PC-3 (cell line): ENCODE measurements around the gene TSEN15. TPM values are rescaled to one million over a fixed set of nuclear protein-coding genes. Genes with fewer than 3 reads are reported as not detected.

Experiments
- ATAC-seq: fragments of 200-7000 bp; cut with Tn5 transposase; 2 replicates; pipeline ENCODE4 v1.9.1; 2020; ENCODE audit warnings: mild to moderate bottlenecking, moderate library complexity
- BruUV-seq: library from RNA; stranded (reverse); fragments of 400-500 nt; replicated peaks from 2 replicates; lab custom pipeline; 2021; lab: Mats Ljungman, UMichigan
- CTCF ChIA-PET: fragments of 300-600 bp; sonication (Branson Sonifier 250); formaldehyde crosslinking; loops from one replicate; lab custom pipeline; 2022; ENCODE audit warnings: antibody characterized with exemption; lab: Charles Lee
- POLR2A ChIA-PET: fragments of 300-600 bp; sonication (Branson Sonifier 250); formaldehyde crosslinking; loops from one replicate; lab custom pipeline; 2022; ENCODE audit warnings: antibody characterized with exemption; ENCODE audit not compliant: unreplicated experiment; lab: Charles Lee
- DNase-seq: peaks from one replicate; pipeline ENCODE4 v3.0.0-alpha.2; 2015
- H2AFZ ChIP-seq: fragments of 300-600 bp; sonication (generic); 2 replicates; pipeline ENCODE4 v1.6.0; 2016; ENCODE audit warnings: antibody characterized with exemption, low read length
- H3F3A ChIP-seq: fragments of 300-600 bp; sonication (generic); one replicate; pipeline ENCODE4 v1.6.0; 2017; ENCODE audit warnings: antibody characterized with exemption, low read length, control low read depth, mild to moderate bottlenecking; ENCODE audit not compliant: unreplicated experiment
- H3K27ac ChIP-seq: fragments of 300-600 bp; sonication (generic); 2 replicates; pipeline ENCODE4 v1.5.1; 2016; ENCODE audit warnings: mild to moderate bottlenecking, low read length
- H3K27me3 ChIP-seq: fragments of 300-600 bp; sonication (generic); 2 replicates; pipeline ENCODE4 v1.6.1; 2016; ENCODE audit warnings: low read length, mixed read lengths
- H3K36me3 ChIP-seq: fragments of 300-600 bp; sonication (generic); 2 replicates; pipeline ENCODE4 v1.6.1; 2016; ENCODE audit warnings: low read depth, mixed run types, low read length, mixed read lengths
- H3K4me1 ChIP-seq: fragments of 300-600 bp; sonication (generic); 2 replicates; pipeline ENCODE4 v1.5.1; 2016; ENCODE audit warnings: low read length; ENCODE audit not compliant: insufficient read depth
- H3K4me2 ChIP-seq: fragments of 300-600 bp; sonication (generic); 2 replicates; pipeline ENCODE4 v1.6.0; 2016; ENCODE audit warnings: low read length
- H3K4me3 ChIP-seq: fragments of 300-600 bp; sonication (generic); 2 replicates; pipeline ENCODE4 v1.5.1; 2016; ENCODE audit warnings: mild to moderate bottlenecking, low read length, mixed read lengths
- H3K79me2 ChIP-seq: fragments of 300-600 bp; sonication (generic); 2 replicates; pipeline ENCODE4 v1.6.1; 2017; ENCODE audit warnings: low read length, mixed read lengths
- H3K9ac ChIP-seq: fragments of 300-600 bp; sonication (generic); 2 replicates; pipeline ENCODE4 v1.6.0; 2016; ENCODE audit warnings: mild to moderate bottlenecking, low read length
- H3K9me2 ChIP-seq: fragments of 300-600 bp; sonication (generic); replicated peaks from 2 replicates; pipeline ENCODE4 v1.6.1; 2016; ENCODE audit warnings: mixed run types, low read length, mixed read lengths
- H3K9me3 ChIP-seq: fragments of 300-600 bp; sonication (generic); 2 replicates; pipeline ENCODE4 v1.6.1; 2016; ENCODE audit warnings: low read length, mixed read lengths
- H4K20me1 ChIP-seq: fragments of 300-600 bp; sonication (generic); 2 replicates; pipeline ENCODE4 v1.6.1; 2016; ENCODE audit warnings: low read length, mixed read lengths
- CTCF ChIP-seq: fragments of 300-600 bp; sonication (generic); conservative IDR thresholded peaks from 2 replicates; pipeline ENCODE4 v1.5.1; 2017; ENCODE audit warnings: antibody characterized with exemption, low read depth, mild to moderate bottlenecking, low read length
- EZH2 ChIP-seq: fragments of 300-600 bp; sonication (generic); IDR thresholded peaks from one replicate; pipeline ENCODE4 v1.6.1; 2017; ENCODE audit warnings: antibody characterized with exemption, mild to moderate bottlenecking, low read length; ENCODE audit not compliant: unreplicated experiment
- EZH2phosphoT487 ChIP-seq: fragments of 300-600 bp; sonication (generic); IDR thresholded peaks from 2 replicates; pipeline ENCODE4 v1.6.1; 2018; ENCODE audit warnings: mild to moderate bottlenecking, antibody characterized with exemption, low read length, borderline replicate concordance
- intact Hi-C: fragments of 100-400 bp; cut with micrococcal nuclease; formaldehyde crosslinking; loops from 2 replicates; pipeline ENCODE4 v1.9.0; 2023
- total RNA-seq: library from RNA; depleted of rRNA; stranded (reverse); fragments of >200 nt; gene quantifications from 2 replicates; pipeline ENCODE4 v1.2.3, GENCODE V29; 2014

The TSEN15 gene
- total RNA-seq, 1 experiment from 2014 or later: 29.7 TPM

DNA sequence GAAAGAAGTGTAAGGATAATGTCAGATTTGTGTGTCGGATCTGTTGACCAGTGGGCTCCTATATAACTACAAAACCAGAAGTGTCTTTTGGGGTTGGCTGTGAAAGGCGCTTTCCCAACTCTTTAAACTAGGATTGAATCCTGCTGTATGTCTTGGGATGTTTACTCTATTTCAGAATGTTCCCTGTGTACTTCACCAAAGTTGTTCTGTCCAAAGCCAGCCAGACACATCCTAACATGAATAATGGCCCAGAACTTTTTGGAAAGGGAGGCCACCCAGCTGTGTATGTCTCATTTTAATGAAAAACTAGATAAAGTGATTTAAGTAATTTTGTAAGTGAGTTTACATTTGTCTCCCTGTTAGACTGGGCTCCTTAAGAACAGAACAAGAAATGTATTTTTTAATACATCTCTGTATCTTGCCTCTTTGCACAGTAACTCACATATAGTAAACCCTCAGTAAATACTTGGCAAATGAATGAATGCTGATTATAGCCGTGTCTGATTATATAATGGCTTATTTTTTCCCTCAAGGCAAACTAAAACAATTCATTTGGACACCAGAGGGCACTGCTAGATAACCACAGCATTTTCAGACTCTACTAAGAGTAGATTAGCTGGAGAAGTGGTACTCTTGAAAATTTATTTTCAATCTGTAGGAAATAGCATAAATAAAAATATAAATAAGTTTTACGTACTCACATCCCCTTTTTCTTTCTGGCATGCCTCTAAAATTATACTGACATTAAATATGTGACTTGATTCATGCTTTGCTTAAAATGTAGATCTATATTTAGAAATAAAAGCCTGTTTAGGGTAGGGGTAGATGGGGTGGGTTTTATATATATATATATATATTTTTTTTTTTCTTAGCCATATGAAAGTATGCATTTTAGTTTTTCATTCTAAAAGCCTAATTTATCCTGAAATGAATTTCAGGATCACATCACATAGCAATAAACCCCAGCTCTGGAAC is 23.8 kb downstream of the TSEN15 start:
- H3K9ac ChIP-seq: no peak overlapping the region
- DNase-seq (peak; percentile 70), ATAC-seq (peak; percentile 67)
- H3K36me3 ChIP-seq: no peaks in the 10 kb centered on the region
- H3K79me2 ChIP-seq: no peaks in the 10 kb centered on the region
- no TSS peak for BruUV-seq
- CTCF ChIA-PET: interaction anchor here (0.7 kb wide), 1 partner anchor 580 kb away, joined by 3 read pairs; no protein-coding TSS in a partner anchor
- no peaks in the 10 kb centered on the region for H3K4me1 ChIP-seq
- H3K4me2 ChIP-seq: no peak overlapping the region
- TF ChIP-seq CTCF (peak; percentile 70), EZH2phosphoT487 (no peak), EZH2 (no peak)
- no peaks in the 10 kb centered on the region for H3K9me2 ChIP-seq
- no peak overlapping the region for H3K4me3 ChIP-seq
- POLR2A ChIA-PET: interaction anchor here (0.6 kb wide), 1 partner anchor 587 kb away, joined by 4 read pairs; no protein-coding TSS in a partner anchor
- H3K27ac ChIP-seq: no peak overlapping the region
- no peaks in the 10 kb centered on the region for H3F3A ChIP-seq
- no peaks in the 10 kb centered on the region for H3K27me3 ChIP-seq
- no peaks in the 10 kb centered on the region for H4K20me1 ChIP-seq
- intact Hi-C loops: loop anchor here (1.0 to 10.0 kb wide), 4 partner anchors 148 to 619 kb away; no protein-coding TSS in a partner anchor
- H2AFZ ChIP-seq: no peak overlapping the region
- H3K9me3 ChIP-seq: no peaks in the 10 kb centered on the region

GRCh38 chr1:184078564-184079249 is 27.2 kb downstream of the TSEN15 start:
- Histone ChIP-seq H2AFZ (no peak overlapping the region), H3K36me3 (no peaks in the 10 kb centered on the region), H4K20me1 (no peaks in the 10 kb centered on the region), H3K79me2 (no peaks in the 10 kb centered on the region), H3K4me2 (no peak overlapping the region), H3F3A (no peaks in the 10 kb centered on the region), H3K9me3 (no peaks in the 10 kb centered on the region), H3K9ac (no peak overlapping the region), H3K4me1 (no peaks in the 10 kb centered on the region), H3K9me2 (no peaks in the 10 kb centered on the region), H3K4me3 (no peak overlapping the region), H3K27me3 (no peaks in the 10 kb centered on the region), H3K27ac (no peak overlapping the region)
- TF ChIP-seq EZH2: no peak
- TF ChIP-seq EZH2phosphoT487: no peak
- no peak for TF ChIP-seq CTCF
- ATAC-seq (no peak), DNase-seq (no peak)
- BruUV-seq: no TSS peak
- POLR2A ChIA-PET: no interaction called here
- CTCF ChIA-PET: no interaction called here
- intact Hi-C loops: loop anchor here (10.0 kb wide), 2 partner anchors 486 to 616 kb away; no protein-coding TSS in a partner anchor
